H9 (cell line): ENCODE data around the gene MAGI1. TPM values are rescaled to one million over a fixed set of nuclear protein-coding genes. Genes with fewer than 3 reads are reported as not detected.

ENCODE experiments used
- DNase-seq: peaks from one replicate; pipeline ENCODE4 v3.0.0-alpha.2; 2017
- H2AFZ ChIP-seq: one replicate; pipeline ENCODE4 v1.6.1; 2013; ENCODE audit warnings: mild to moderate bottlenecking, low read length, control low read depth, moderate library complexity
- H2AK5ac ChIP-seq: 2 replicates; pipeline ENCODE4 v1.6.1; 2013; ENCODE audit warnings: low read length, control low read depth, mixed read lengths; ENCODE audit not compliant: insufficient read length
- H2BK120ac ChIP-seq: one replicate; pipeline ENCODE4 v1.6.1; 2013; ENCODE audit warnings: low read depth, mild to moderate bottlenecking, low read length, control low read depth, inconsistent platforms; ENCODE audit not compliant: poor library complexity, severe bottlenecking
- H2BK12ac ChIP-seq: 2 replicates; pipeline ENCODE4 v1.6.1; 2013; ENCODE audit warnings: low read length, control low read depth, mixed read lengths, low read depth; ENCODE audit not compliant: insufficient read length
- H2BK15ac ChIP-seq: 2 replicates; pipeline ENCODE4 v1.6.1; 2013; ENCODE audit warnings: low read depth, low read length, control low read depth
- H2BK20ac ChIP-seq: one replicate; pipeline ENCODE4 v1.6.1; 2013; ENCODE audit warnings: low read depth, mild to moderate bottlenecking, low read length, control low read depth, inconsistent platforms; ENCODE audit not compliant: poor library complexity, severe bottlenecking
- H2BK5ac ChIP-seq: 2 replicates; pipeline ENCODE4 v1.6.1; 2013; ENCODE audit warnings: low read length, control low read depth, mixed read lengths; ENCODE audit not compliant: insufficient read length
- H3K14ac ChIP-seq: 2 replicates; pipeline ENCODE4 v1.6.1; 2013; ENCODE audit warnings: low read length, control low read depth; ENCODE audit not compliant: insufficient read depth
- H3K18ac ChIP-seq: 2 replicates; pipeline ENCODE4 v1.6.1; 2013; ENCODE audit warnings: low read depth, mild to moderate bottlenecking, mixed read lengths, low read length, control low read depth; ENCODE audit not compliant: insufficient read length
- H3K23ac ChIP-seq: 2 replicates; pipeline ENCODE4 v1.6.1; 2013; ENCODE audit warnings: low read length, control low read depth, mixed read lengths, low read depth; ENCODE audit not compliant: insufficient read length
- H3K23me2 ChIP-seq: 2 replicates; pipeline ENCODE4 v1.6.1; 2013; ENCODE audit warnings: low read depth, mild to moderate bottlenecking, mixed read lengths, low read length, control low read depth; ENCODE audit not compliant: insufficient read length, poor library complexity, severe bottlenecking
- H3K27ac ChIP-seq: 2 replicates; pipeline ENCODE4 v1.5.1; 2013; ENCODE audit warnings: low read length, control low read depth, mixed read lengths, low read depth; ENCODE audit not compliant: insufficient read length
- H3K27me3 ChIP-seq: 2 replicates; pipeline ENCODE4 v1.6.1; 2013; ENCODE audit warnings: low read length, control low read depth, inconsistent platforms; ENCODE audit not compliant: insufficient read depth
- H3K4ac ChIP-seq: 2 replicates; pipeline ENCODE4 v1.6.1; 2013; ENCODE audit warnings: low read depth, mild to moderate bottlenecking, control low read depth, inconsistent platforms, low read length, moderate library complexity
- H3K4me1 ChIP-seq: 2 replicates; pipeline ENCODE4 v1.6.1; 2013; ENCODE audit warnings: low read length, control low read depth, inconsistent platforms; ENCODE audit not compliant: insufficient read depth
- H3K4me2 ChIP-seq: 2 replicates; pipeline ENCODE4 v1.6.1; 2013; ENCODE audit warnings: low read length, control low read depth, mixed read lengths; ENCODE audit not compliant: insufficient read length, insufficient read depth
- H3K56ac ChIP-seq: 2 replicates; pipeline ENCODE4 v1.6.1; 2013; ENCODE audit warnings: low read depth, mild to moderate bottlenecking, mixed read lengths, low read length, control low read depth; ENCODE audit not compliant: insufficient read length
- H3K79me1 ChIP-seq: 2 replicates; pipeline ENCODE4 v1.6.1; 2013; ENCODE audit warnings: low read depth, mild to moderate bottlenecking, moderate library complexity, low read length, control low read depth, inconsistent platforms; ENCODE audit not compliant: insufficient read depth, poor library complexity, severe bottlenecking
- H3K79me2 ChIP-seq: 2 replicates; pipeline ENCODE4 v1.6.1; 2013; ENCODE audit warnings: low read length, control low read depth, inconsistent platforms; ENCODE audit not compliant: insufficient read depth
- H3K9ac ChIP-seq: 2 replicates; pipeline ENCODE4 v1.6.1; 2013; ENCODE audit warnings: low read length, control low read depth, mixed read lengths; ENCODE audit not compliant: insufficient read length; ENCODE audit errors: extremely low read depth
- H3K9me3 ChIP-seq: one replicate; pipeline ENCODE4 v1.6.1; 2013; ENCODE audit warnings: low read depth, low read length, inconsistent platforms; ENCODE audit not compliant: control insufficient read depth
- H3T11ph ChIP-seq: one replicate; pipeline ENCODE4 v1.6.1; 2013; ENCODE audit warnings: mild to moderate bottlenecking, low read length, control low read depth, inconsistent platforms
- H4K20me1 ChIP-seq: one replicate; pipeline ENCODE4 v1.6.1; 2013; ENCODE audit not compliant: control insufficient read depth, insufficient read length, insufficient read depth
- H4K5ac ChIP-seq: 2 replicates; pipeline ENCODE4 v1.6.1; 2013; ENCODE audit warnings: low read depth, mild to moderate bottlenecking, mixed read lengths, low read length, control low read depth; ENCODE audit not compliant: insufficient read length
- H4K8ac ChIP-seq: replicated peaks from 2 replicates; pipeline ENCODE4 v1.6.1; 2013; ENCODE audit warnings: low read length, control low read depth, mixed read lengths, low read depth; ENCODE audit not compliant: insufficient read length
- H4K91ac ChIP-seq: 2 replicates; pipeline ENCODE4 v1.6.1; 2013; ENCODE audit warnings: low read depth, mild to moderate bottlenecking, moderate library complexity, mixed read lengths, low read length, control low read depth; ENCODE audit not compliant: insufficient read length
- H3K27ac Mint-ChIP-seq, 3 experiments: 2 replicates in 2 of 3; 3 replicates in 1 of 3; pipeline ENCODE4 v1.8.0; 2020 to 2021; ENCODE audit warnings: mixed read lengths in 3 of 3, mild to moderate bottlenecking in 1 of 3, moderate library complexity in 1 of 3
- H3K27me3 Mint-ChIP-seq: 2 replicates; pipeline ENCODE4 v1.8.0; 2021; ENCODE audit warnings: low read depth, mild to moderate bottlenecking, moderate library complexity, mixed read lengths
- H3K36me3 Mint-ChIP-seq, 3 experiments: 2 replicates in 2 of 3; 3 replicates in 1 of 3; pipeline ENCODE4 v1.8.0; 2020 to 2021; ENCODE audit warnings: low read depth in 3 of 3, mixed read lengths in 3 of 3; ENCODE audit not compliant: insufficient read depth in 1 of 3
- H3K4me1 Mint-ChIP-seq, 2 experiments: 2 replicates each; pipeline ENCODE4 v1.8.0; 2020; ENCODE audit warnings: mixed read lengths in 2 of 2
- H3K4me3 Mint-ChIP-seq, 2 experiments: 2 replicates in 1 of 2; 3 replicates in 1 of 2; pipeline ENCODE4 v1.8.0; 2020 to 2021; ENCODE audit warnings: mild to moderate bottlenecking in 2 of 2, mixed read lengths in 2 of 2, moderate library complexity in 1 of 2
- H3K9me3 Mint-ChIP-seq, 2 experiments: 2 replicates in 1 of 2; 3 replicates in 1 of 2; pipeline ENCODE4 v1.8.0; 2020; ENCODE audit warnings: mild to moderate bottlenecking in 2 of 2, mixed read lengths in 2 of 2, moderate library complexity in 1 of 2
- WGBS: extraction: QIAGEN DNeasy Blood & Tissue Kit; methylation state at CpG from one replicate; pipeline ENCODE4 v1.1.7; 2013; ENCODE audit warnings: missing lambda C conversion rate, low lambda C conversion rate, mixed read lengths; ENCODE audit not compliant: insufficient read length; ENCODE audit errors: extremely low coverage; 5-methylcytosine and 5-hydroxymethylcytosine counted together
- total RNA-seq: library from RNA; stranded (reverse); gene quantifications from 2 replicates; pipeline ENCODE4 v1.2.1, GENCODE V29; 2021
- TF ChIP-seq, protein P1 (sequence below): fragments of 200-600 bp; sonication (generic); conservative IDR thresholded peaks from 3 replicates; pipeline ENCODE4 v1.8.0; 2021; ENCODE audit warnings: antibody characterized with exemption, mild to moderate bottlenecking

Gene MAGI1
- total RNA-seq, 1 experiment from 2014 or later = 65.7 TPM

DNA sequence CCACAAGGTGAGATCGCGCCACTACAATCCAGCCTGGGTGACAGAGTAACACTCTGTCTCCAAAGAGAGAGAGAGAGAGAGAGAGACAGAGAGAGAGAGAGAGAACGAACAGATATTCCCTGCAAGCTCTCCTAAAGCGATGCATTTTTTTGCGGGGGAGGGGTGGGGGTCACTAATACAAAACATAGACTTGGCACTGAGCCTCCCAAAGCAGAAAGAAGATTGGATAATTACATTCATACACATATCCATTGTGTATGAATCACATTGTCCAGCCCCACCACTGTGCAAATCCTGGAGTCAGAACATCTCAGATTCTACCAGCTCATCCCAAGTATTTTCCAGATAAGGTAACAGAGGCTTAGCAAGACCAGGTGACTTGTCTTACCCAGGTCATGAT, 459.9 kb downstream of the MAGI1 start:
- H3K23ac ChIP-seq = no peak overlapping the region
- H3K9ac ChIP-seq = no peak overlapping the region
- H3K36me3 Mint-ChIP-seq = peaks cover 0 to 9% (median 6%) of the 10 kb centered on the region in 3 experiments; a peak in 5 of 7 replicates
- no peak overlapping the region for H3K27ac ChIP-seq
- no peak overlapping the region for H2AFZ ChIP-seq
- no peak overlapping the region for H4K91ac ChIP-seq
- H3K9me3 ChIP-seq = no peaks in the 10 kb centered on the region
- H3K4ac ChIP-seq = no peak overlapping the region
- DNase-seq = no peak
- no peak overlapping the region for H4K5ac ChIP-seq
- H2BK5ac ChIP-seq = no peak overlapping the region
- no peaks in the 10 kb centered on the region for H3K4me1 ChIP-seq
- H3K4me1 Mint-ChIP-seq = peaks cover 27% of the 10 kb centered on the region in 2 experiments
- H2BK12ac ChIP-seq = no peak overlapping the region
- H3K4me3 Mint-ChIP-seq = no peak overlapping the region
- TF ChIP-seq, protein P1, sequence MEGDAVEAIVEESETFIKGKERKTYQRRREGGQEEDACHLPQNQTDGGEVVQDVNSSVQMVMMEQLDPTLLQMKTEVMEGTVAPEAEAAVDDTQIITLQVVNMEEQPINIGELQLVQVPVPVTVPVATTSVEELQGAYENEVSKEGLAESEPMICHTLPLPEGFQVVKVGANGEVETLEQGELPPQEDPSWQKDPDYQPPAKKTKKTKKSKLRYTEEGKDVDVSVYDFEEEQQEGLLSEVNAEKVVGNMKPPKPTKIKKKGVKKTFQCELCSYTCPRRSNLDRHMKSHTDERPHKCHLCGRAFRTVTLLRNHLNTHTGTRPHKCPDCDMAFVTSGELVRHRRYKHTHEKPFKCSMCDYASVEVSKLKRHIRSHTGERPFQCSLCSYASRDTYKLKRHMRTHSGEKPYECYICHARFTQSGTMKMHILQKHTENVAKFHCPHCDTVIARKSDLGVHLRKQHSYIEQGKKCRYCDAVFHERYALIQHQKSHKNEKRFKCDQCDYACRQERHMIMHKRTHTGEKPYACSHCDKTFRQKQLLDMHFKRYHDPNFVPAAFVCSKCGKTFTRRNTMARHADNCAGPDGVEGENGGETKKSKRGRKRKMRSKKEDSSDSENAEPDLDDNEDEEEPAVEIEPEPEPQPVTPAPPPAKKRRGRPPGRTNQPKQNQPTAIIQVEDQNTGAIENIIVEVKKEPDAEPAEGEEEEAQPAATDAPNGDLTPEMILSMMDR = no peak
- no peaks in the 10 kb centered on the region for H4K20me1 ChIP-seq
- H3K56ac ChIP-seq = no peak overlapping the region
- peaks cover 0 to 4% of the 10 kb centered on the region in 2 experiments; a peak in 3 of 5 replicates for H3K9me3 Mint-ChIP-seq
- no peak overlapping the region for H2BK15ac ChIP-seq
- no peaks in the 10 kb centered on the region for H3K79me1 ChIP-seq
- H3K79me2 ChIP-seq = peaks cover 4% of the 10 kb centered on the region; the same call in 1 of the 2 replicates
- no peaks in the 10 kb centered on the region for H3K23me2 ChIP-seq
- H3K4me2 ChIP-seq = no peak overlapping the region
- no peaks in the 10 kb centered on the region for H3K27me3 ChIP-seq
- H2BK20ac ChIP-seq = no peak overlapping the region
- no peaks in the 10 kb centered on the region for H3K27me3 Mint-ChIP-seq
- no peak overlapping the region for H4K8ac ChIP-seq
- H3K27ac Mint-ChIP-seq = peak overlapping the region in 1 of 3 experiments; percentile 59; a peak in 1 of 7 replicates
- H2AK5ac ChIP-seq = no peak overlapping the region
- WGBS = no CpG with 5 or more reads among the region's 5 CpGs
- H3T11ph ChIP-seq = no peak overlapping the region
- no peak overlapping the region for H3K18ac ChIP-seq
- H2BK120ac ChIP-seq = no peak overlapping the region
- H3K14ac ChIP-seq = no peak overlapping the region
